Mucosa of descending colon (tissue), 3 donors: Measurements from ENCODE around the gene NUP62. TPM values are rescaled to one million over a fixed set of nuclear protein-coding genes. Genes with fewer than 3 reads are reported as not detected.

Source experiments
- ATAC-seq: fragments of 200-7000 bp; cut with Tn5 transposase; one replicate; pipeline ENCODE4 v1.9.1; 2020; ENCODE audit warnings: mild to moderate bottlenecking, moderate library complexity
- DNase-seq, 3 donors: peaks; one replicate each; pipeline ENCODE4 v3.0.0-alpha.2; 2020
- H3K36me3 ChIP-seq: fragments of 200-600 bp; one replicate; pipeline ENCODE4 v1.8.0; 2021; ENCODE audit warnings: low read depth, mild to moderate bottlenecking
- H3K4me1 ChIP-seq: fragments of 200-600 bp; one replicate; pipeline ENCODE4 v1.8.0; 2021; ENCODE audit warnings: low read depth, mild to moderate bottlenecking
- H3K4me3 ChIP-seq: fragments of 200-600 bp; one replicate; pipeline ENCODE4 v1.8.0; 2021; ENCODE audit warnings: mild to moderate bottlenecking
- H3K9me3 ChIP-seq: fragments of 200-600 bp; one replicate; pipeline ENCODE4 v1.8.0; 2021; ENCODE audit warnings: mild to moderate bottlenecking
- intact Hi-C, 2 donors: fragments of 100-400 bp; cut with DNase I in 1 of 2; cut with micrococcal nuclease in 1 of 2; formaldehyde crosslinking; loops; one replicate each; pipeline versions ENCODE4 v1.11.0 to v1.11.1; 2022; cut with DNase I, micrococcal nuclease
- total RNA-seq, 3 donors: library from RNA; stranded (reverse); fragmentation: NEBNext Ultra II Directional in 2 of 3; extraction: Animal tissue kit (Norgen Biotek cat#: 25700) in 2 of 3; gene quantifications; one replicate each; pipeline versions ENCODE4 v1.2.1 to v1.2.4, GENCODE V29; 2021 to 2023
- TF ChIP-seq, protein P1 (sequence below): fragments of 200-600 bp; IDR thresholded peaks from one replicate; pipeline ENCODE4 v1.8.0; 2022; ENCODE audit warnings: antibody characterized with exemption, mild to moderate bottlenecking
- donor health status: DM: no; HTN: no; CAD: no; lungs with moderate emphysema.
- donor health status: DM: no; HTN: no; CAD: no.
- donor health status: DM: no; HTN: yes; CAD: no.

Gene NUP62
- total RNA-seq, 3 donors from 2014 or later, result 34.1 to 41.0 (median 40.9) TPM

DNA sequence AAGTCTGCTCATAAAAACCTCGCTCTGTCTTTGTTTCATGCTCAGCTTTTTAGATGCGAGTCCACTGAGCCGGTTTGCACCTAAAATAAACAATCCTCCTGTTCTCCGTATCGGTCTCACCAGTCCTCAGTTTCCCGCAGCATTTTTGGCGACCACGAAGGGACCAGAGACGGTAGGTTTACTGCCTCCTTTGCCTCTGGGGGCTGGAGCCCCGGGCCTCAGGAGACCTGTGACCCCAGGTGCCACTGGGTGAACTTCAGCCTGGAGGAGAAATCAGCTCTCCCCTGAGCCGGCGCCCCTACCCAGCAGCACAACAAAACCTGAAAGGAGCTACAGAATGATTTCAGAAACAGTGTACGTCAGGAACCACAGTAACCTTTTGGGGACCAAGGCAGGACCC, 23.6 kb upstream of the NUP62 start:
- H3K4me3 ChIP-seq, result no peak overlapping the region
- peaks cover 34% of the 10 kb centered on the region for H3K4me1 ChIP-seq
- ATAC-seq (no peak), DNase-seq (peak in 2 of 3 donors; percentile 23 to 46)
- H3K36me3 ChIP-seq, result no peaks in the 10 kb centered on the region
- H3K9me3 ChIP-seq, result no peaks in the 10 kb centered on the region
- TF ChIP-seq, protein P1, sequence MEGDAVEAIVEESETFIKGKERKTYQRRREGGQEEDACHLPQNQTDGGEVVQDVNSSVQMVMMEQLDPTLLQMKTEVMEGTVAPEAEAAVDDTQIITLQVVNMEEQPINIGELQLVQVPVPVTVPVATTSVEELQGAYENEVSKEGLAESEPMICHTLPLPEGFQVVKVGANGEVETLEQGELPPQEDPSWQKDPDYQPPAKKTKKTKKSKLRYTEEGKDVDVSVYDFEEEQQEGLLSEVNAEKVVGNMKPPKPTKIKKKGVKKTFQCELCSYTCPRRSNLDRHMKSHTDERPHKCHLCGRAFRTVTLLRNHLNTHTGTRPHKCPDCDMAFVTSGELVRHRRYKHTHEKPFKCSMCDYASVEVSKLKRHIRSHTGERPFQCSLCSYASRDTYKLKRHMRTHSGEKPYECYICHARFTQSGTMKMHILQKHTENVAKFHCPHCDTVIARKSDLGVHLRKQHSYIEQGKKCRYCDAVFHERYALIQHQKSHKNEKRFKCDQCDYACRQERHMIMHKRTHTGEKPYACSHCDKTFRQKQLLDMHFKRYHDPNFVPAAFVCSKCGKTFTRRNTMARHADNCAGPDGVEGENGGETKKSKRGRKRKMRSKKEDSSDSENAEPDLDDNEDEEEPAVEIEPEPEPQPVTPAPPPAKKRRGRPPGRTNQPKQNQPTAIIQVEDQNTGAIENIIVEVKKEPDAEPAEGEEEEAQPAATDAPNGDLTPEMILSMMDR, result no peak
- intact Hi-C loops, result no loop called here

DNA sequence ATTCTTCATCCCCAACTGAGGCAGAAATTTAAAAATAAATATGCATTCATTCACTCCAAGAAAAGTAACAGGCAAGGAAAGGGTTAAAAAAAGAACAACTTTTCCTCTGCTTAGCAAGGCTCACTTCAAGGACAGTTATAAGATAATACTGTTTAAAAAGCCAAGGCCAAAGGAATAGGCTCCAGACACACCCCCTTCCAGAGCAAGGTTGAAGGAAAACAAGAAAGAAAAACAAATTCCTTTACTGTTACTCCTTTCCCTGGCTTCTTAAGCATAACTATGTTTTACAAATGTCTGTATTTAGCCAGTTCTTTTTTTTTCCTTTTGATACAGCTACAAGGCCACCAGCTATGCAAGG, 23.2 kb upstream of the NUP62 start:
- Histone ChIP-seq H3K4me3 (no peak overlapping the region), H3K4me1 (peaks cover 31% of the 10 kb centered on the region), H3K36me3 (no peaks in the 10 kb centered on the region), H3K9me3 (no peaks in the 10 kb centered on the region)
- DNase-seq (no peak), ATAC-seq (no peak)
- intact Hi-C loops, result no loop called here
- TF ChIP-seq, protein P1, result no peak

DNA sequence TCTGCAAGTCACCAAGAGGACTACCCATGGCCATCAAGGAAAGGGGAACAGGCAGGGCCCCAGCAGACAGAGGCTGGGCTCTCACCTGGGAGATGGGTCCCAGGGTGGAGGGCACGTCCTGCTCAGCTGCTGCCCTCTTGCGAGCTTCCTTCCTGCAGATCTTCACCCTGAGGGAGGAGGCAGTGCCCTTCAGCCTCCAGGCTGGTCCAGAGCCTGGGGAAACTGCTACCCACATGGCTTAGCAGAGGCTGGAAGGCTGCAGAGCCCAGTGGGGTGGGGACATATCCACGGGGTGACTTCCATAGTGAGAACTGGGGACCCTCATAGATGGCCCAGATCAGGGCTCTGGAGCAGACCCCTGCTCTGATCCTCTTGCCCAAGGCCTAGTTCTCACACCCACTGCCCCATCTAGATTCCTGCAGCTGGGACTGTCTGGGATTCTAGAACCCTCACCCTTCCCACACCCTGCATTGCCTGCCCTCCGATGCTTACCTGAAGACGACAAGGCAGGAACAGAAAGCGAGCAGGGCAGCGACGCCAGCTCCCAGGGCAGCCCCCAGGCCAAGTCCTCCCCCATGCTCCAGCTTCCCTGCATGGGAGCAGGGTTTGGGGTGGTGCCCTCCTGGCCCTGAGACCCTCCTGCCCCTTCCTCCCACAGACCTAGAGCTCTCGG, 22.6 kb upstream of the NUP62 start:
- H3K4me1 ChIP-seq, result peaks cover 31% of the 10 kb centered on the region
- TF ChIP-seq, protein P1, result no peak
- peak in 2 of 3 donors; percentile 22 to 27 for DNase-seq
- no peak for ATAC-seq
- no peak overlapping the region for H3K4me3 ChIP-seq
- H3K9me3 ChIP-seq, result no peaks in the 10 kb centered on the region
- no peaks in the 10 kb centered on the region for H3K36me3 ChIP-seq
- intact Hi-C loops, result no loop called here

DNA sequence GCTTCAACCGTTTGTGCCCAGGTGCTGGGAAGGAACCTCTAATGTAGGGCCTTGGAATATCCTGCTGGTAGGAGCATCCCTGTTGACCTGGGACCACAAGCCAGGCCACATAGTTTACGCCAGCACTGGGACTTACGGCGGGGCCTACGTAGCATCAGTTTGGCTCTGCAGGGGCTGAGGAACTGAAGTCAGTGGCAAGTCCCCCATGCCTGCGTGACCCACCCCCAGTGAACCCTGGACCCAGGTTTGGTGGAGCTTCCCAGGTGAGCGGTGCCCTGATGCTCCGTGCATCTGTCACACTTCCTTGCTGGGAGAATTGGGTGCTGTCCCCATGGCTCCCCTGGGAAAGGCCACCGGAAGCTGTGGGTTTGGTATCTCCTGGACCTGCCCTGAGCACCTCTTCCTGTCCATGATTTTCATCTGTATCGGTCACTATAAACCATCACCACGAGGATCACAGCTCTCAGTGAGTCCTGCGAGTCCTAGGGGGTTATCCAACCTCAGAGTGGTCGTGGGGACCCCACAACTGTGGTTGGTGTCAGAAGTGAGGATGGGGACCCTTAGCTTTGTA, 21.7 kb upstream of the NUP62 start:
- Histone ChIP-seq H3K36me3 (no peaks in the 10 kb centered on the region), H3K4me3 (no peak overlapping the region), H3K9me3 (no peaks in the 10 kb centered on the region), H3K4me1 (peaks cover 31% of the 10 kb centered on the region)
- ATAC-seq, result no peak
- TF ChIP-seq, protein P1, result no peak
- DNase-seq, result peak in 2 of 3 donors; percentile 25 to 36
- intact Hi-C loops, result no loop called here

DNA sequence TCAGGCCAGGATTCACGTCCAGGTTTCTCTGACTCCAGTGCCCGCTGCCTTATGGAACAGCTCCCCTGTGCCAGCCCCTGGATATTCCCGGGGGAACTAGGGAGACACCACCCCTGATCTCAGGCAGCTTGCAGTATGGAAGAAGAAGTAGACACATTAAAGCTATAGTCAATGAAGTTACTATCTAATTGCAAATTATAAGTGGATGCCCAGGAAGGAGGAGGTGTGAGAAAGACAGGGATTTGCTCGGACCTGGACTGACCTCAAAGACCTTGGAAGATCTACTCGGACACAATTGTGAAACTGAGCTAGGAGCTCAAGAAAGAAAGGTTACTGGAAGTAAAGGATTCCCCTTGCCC, 21.3 kb upstream of the NUP62 start:
- DNase-seq, result peak in 2 of 3 donors; percentile 4 to 17
- H3K36me3 ChIP-seq, result no peaks in the 10 kb centered on the region
- no peak overlapping the region for H3K4me3 ChIP-seq
- ATAC-seq, result no peak
- intact Hi-C loops, result no loop called here
- peaks cover 30% of the 10 kb centered on the region for H3K4me1 ChIP-seq
- TF ChIP-seq, protein P1, result no peak
- H3K9me3 ChIP-seq, result no peaks in the 10 kb centered on the region
